HepG2 (cell line): ENCODE measurements around the gene RIIAD1. TPM values are rescaled to one million over a fixed set of nuclear protein-coding genes. Genes with fewer than 3 reads are reported as not detected.

Source experiments
- EED ChIP-seq: sonication (generic); formaldehyde crosslinking; IDR thresholded peaks from 2 replicates; pipeline ENCODE4 v1.5.0; 2020; ENCODE audit warnings: mild to moderate bottlenecking, missing genetic modification reagents
- HDAC6 ChIP-seq: fragments of 200-600 bp; sonication (generic); IDR thresholded peaks from 2 replicates; pipeline ENCODE4 v1.7.0; 2017; ENCODE audit warnings: mild to moderate bottlenecking, antibody characterized with exemption, low read length, low read depth
- HNF4A ChIP-seq: sonication (generic); formaldehyde crosslinking; IDR thresholded peaks from 2 replicates; pipeline ENCODE4 v1.4.0; 2020; ENCODE audit warnings: missing genetic modification reagents
- ISL2 ChIP-seq: sonication (generic); formaldehyde crosslinking; IDR thresholded peaks from 2 replicates; pipeline ENCODE4 v1.5.0; 2020; ENCODE audit warnings: missing genetic modification reagents
- MYC ChIP-seq: sonication (generic); formaldehyde crosslinking; IDR thresholded peaks from 2 replicates; pipeline ENCODE4 v1.9.0; 2021; ENCODE audit warnings: missing genetic modification reagents, borderline replicate concordance
- NFYB ChIP-seq: sonication (generic); formaldehyde crosslinking; IDR thresholded peaks from 2 replicates; pipeline ENCODE4 v1.4.0; 2020; ENCODE audit warnings: missing genetic modification reagents
- PAF1 ChIP-seq: IDR thresholded peaks from 2 replicates; pipeline ENCODE4 v1.6.1; 2016; ENCODE audit warnings: missing genetic modification reagents, missing compliant biosample characterization
- PPARG ChIP-seq: conservative IDR thresholded peaks from 2 replicates; pipeline ENCODE4 v1.6.1; 2016; ENCODE audit warnings: missing biosample characterization, missing genetic modification reagents
- ZNF451 ChIP-seq: sonication (generic); formaldehyde crosslinking; IDR thresholded peaks from 2 replicates; pipeline ENCODE4 v1.5.0; 2020; ENCODE audit warnings: mild to moderate bottlenecking, missing genetic modification reagents
- ZNF792 ChIP-seq: IDR thresholded peaks from 2 replicates; pipeline ENCODE4 v1.6.1; 2016
- ZZZ3 ChIP-seq: sonication (generic); formaldehyde crosslinking; IDR thresholded peaks from 2 replicates; pipeline ENCODE4 v1.4.0; 2020; ENCODE audit warnings: missing genetic modification reagents, mild to moderate bottlenecking, borderline replicate concordance
- polyA plus RNA-seq, 8 experiments: library from polyadenylated mRNA; depleted of rRNA in 3 of 8; stranded (reverse) in 7 of 8; unstranded in 1 of 8; fragments of >200 nt; fragmentation: Illumina TruSeq in 4 of 8; extraction: Trizol in 4 of 8; gene quantifications; 2 replicates each; pipeline versions ENCODE4 v1.2.1 to v1.2.3, GENCODE V29; 2011 to 2016; ENCODE audit warnings: low read depth in 4 of 8, missing spikeins in 1 of 8, mixed read lengths in 1 of 8; ENCODE audit not compliant: insufficient read depth in 1 of 8
- total RNA-seq, 5 experiments: library from RNA; depleted of rRNA; stranded (reverse); fragments of >200 nt; fragmentation: Illumina TruSeq; extraction: Trizol; gene quantifications; 2 replicates each; pipeline ENCODE4 v1.2.3, GENCODE V29; 2016; ENCODE audit warnings: low read depth in 1 of 5
- TF ChIP-seq, protein P1 (sequence below): sonication (generic); formaldehyde crosslinking; IDR thresholded peaks from 2 replicates; pipeline ENCODE4 v1.5.1; 2020; ENCODE audit warnings: missing genetic modification reagents, mild to moderate bottlenecking, borderline replicate concordance
- TF ChIP-seq, protein P2 (sequence below): sonication (generic); formaldehyde crosslinking; IDR thresholded peaks from one replicate; pipeline ENCODE4 v1.5.1; 2020; ENCODE audit warnings: mild to moderate bottlenecking, missing genetic modification reagents; ENCODE audit errors: not compliant biosample characterization
- TF ChIP-seq, protein P3 (sequence below): IDR thresholded peaks from 2 replicates; pipeline ENCODE4 v1.6.1; 2016; ENCODE audit warnings: missing compliant biosample characterization, missing genetic modification reagents, borderline replicate concordance
- TF ChIP-seq, protein P4 (sequence below): sonication (generic); formaldehyde crosslinking; IDR thresholded peaks from 2 replicates; pipeline ENCODE4 v1.4.0; 2020; ENCODE audit warnings: missing genetic modification reagents

RIIAD1 gene
- total and polyA plus RNA-seq, 2 of the 13 experiments (the other 11 are each of a cell fraction or from before 2014, with no cell fraction given): not detected

DNA sequence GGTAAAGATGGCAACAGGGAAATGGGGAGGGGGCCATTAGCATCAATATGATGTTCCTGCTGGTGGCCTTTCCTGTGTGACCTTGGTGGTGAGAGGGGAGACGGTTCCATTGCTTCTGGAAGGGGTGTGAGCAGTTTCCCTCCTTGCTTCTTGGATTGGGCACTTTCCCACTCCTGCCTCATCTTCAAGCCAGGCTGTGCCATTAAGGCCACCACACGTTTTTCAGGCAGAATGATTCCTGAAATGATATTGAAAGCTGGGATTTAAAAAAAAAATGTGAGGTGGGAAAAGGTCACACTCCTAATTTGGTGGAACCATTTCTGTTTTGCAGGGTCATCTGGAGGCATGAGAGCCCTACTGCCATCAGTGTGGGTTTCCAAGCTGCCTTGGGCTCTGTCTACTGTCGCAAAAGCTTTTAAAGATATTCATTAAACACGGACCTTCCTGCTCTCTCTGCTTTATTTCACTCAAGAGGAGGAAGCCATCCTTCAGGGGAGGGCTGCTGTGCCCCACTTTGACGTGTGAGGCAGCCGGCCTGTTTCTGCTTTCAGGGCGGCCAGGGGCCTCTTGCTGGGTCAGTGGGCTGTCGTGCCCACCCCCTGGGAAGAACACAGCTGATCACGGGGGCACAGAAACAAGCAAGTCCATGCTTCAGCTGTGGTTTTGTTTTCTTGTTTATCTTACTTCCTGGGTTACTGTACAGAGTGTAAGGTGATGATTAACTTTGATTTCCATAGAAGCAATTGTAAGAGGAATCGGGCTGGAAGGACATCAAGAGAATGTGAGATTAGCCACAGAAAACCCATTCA, 8.0 kb downstream of the RIIAD1 start (continued):
- TF ChIP-seq, protein P1, sequence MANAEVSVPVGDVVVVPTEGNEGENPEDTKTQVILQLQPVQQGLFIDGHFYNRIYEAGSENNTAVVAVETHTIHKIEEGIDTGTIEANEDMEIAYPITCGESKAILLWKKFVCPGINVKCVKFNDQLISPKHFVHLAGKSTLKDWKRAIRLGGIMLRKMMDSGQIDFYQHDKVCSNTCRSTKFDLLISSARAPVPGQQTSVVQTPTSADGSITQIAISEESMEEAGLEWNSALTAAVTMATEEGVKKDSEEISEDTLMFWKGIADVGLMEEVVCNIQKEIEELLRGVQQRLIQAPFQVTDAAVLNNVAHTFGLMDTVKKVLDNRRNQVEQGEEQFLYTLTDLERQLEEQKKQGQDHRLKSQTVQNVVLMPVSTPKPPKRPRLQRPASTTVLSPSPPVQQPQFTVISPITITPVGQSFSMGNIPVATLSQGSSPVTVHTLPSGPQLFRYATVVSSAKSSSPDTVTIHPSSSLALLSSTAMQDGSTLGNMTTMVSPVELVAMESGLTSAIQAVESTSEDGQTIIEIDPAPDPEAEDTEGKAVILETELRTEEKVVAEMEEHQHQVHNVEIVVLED (CRISPR knock-in tag): no peak
- TF ChIP-seq HNF4A (no peak), PAF1 (CRISPR knock-in tag) (no peak), NFYB (CRISPR knock-in tag) (no peak), ZNF451 (CRISPR knock-in tag) (no peak), ZZZ3 (no peak), MYC (CRISPR knock-in tag) (no peak), ISL2 (CRISPR knock-in tag) (no peak), ZNF792 (CRISPR knock-in tag) (no peak), PPARG (CRISPR knock-in tag) (no peak), HDAC6 (no peak), EED (CRISPR knock-in tag) (no peak)
- TF ChIP-seq, protein P2, sequence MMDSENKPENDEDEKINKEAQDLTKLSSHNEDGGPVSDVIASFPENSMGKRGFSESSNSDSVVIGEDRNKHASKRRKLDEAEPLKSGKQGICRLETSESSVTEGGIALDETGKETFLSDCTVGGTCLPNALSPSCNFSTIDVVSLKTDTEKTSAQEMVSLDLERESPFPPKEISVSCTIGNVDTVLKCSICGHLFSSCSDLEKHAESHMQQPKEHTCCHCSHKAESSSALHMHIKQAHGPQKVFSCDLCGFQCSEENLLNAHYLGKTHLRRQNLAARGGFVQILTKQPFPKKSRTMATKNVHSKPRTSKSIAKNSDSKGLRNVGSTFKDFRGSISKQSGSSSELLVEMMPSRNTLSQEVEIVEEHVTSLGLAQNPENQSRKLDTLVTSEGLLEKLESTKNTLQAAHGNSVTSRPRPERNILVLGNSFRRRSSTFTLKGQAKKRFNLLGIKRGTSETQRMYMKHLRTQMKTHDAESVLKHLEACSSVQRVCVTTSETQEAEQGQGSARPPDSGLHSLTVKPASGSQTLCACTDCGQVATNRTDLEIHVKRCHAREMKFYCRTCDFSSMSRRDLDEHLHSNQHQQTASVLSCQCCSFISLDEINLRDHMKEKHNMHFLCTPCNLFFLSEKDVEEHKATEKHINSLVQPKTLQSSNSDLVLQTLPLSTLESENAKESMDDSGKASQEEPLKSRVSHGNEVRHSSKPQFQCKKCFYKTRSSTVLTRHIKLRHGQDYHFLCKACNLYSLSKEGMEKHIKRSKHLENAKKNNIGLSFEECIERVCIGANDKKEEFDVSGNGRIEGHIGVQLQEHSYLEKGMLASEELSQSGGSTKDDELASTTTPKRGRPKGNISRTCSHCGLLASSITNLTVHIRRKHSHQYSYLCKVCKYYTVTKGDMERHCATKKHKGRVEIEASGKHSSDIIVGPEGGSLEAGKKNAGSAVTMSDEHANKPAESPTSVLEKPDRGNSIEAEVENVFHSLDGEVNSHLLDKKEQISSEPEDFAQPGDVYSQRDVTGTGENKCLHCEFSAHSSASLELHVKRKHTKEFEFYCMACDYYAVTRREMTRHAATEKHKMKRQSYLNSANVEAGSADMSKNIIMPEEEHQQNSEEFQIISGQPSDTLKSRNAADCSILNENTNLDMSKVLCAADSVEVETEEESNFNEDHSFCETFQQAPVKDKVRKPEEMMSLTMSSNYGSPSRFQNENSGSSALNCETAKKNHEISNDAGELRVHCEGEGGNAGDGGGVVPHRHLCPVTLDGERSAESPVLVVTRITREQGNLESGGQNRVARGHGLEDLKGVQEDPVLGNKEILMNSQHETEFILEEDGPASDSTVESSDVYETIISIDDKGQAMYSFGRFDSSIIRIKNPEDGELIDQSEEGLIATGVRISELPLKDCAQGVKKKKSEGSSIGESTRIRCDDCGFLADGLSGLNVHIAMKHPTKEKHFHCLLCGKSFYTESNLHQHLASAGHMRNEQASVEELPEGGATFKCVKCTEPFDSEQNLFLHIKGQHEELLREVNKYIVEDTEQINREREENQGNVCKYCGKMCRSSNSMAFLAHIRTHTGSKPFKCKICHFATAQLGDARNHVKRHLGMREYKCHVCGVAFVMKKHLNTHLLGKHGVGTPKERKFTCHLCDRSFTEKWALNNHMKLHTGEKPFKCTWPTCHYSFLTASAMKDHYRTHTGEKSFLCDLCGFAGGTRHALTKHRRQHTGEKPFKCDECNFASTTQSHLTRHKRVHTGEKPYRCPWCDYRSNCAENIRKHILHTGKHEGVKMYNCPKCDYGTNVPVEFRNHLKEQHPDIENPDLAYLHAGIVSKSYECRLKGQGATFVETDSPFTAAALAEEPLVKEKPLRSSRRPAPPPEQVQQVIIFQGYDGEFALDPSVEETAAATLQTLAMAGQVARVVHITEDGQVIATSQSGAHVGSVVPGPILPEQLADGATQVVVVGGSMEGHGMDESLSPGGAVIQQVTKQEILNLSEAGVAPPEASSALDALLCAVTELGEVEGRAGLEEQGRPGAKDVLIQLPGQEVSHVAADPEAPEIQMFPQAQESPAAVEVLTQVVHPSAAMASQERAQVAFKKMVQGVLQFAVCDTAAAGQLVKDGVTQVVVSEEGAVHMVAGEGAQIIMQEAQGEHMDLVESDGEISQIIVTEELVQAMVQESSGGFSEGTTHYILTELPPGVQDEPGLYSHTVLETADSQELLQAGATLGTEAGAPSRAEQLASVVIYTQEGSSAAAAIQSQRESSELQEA (CRISPR knock-in tag): no peak
- TF ChIP-seq, protein P3, sequence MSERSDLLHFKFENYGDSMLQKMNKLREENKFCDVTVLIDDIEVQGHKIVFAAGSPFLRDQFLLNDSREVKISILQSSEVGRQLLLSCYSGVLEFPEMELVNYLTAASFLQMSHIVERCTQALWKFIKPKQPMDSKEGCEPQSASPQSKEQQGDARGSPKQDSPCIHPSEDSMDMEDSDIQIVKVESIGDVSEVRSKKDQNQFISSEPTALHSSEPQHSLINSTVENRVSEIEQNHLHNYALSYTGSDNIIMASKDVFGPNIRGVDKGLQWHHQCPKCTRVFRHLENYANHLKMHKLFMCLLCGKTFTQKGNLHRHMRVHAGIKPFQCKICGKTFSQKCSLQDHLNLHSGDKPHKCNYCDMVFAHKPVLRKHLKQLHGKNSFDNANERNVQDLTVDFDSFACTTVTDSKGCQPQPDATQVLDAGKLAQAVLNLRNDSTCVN (CRISPR knock-in tag): no peak
- TF ChIP-seq, protein P4, sequence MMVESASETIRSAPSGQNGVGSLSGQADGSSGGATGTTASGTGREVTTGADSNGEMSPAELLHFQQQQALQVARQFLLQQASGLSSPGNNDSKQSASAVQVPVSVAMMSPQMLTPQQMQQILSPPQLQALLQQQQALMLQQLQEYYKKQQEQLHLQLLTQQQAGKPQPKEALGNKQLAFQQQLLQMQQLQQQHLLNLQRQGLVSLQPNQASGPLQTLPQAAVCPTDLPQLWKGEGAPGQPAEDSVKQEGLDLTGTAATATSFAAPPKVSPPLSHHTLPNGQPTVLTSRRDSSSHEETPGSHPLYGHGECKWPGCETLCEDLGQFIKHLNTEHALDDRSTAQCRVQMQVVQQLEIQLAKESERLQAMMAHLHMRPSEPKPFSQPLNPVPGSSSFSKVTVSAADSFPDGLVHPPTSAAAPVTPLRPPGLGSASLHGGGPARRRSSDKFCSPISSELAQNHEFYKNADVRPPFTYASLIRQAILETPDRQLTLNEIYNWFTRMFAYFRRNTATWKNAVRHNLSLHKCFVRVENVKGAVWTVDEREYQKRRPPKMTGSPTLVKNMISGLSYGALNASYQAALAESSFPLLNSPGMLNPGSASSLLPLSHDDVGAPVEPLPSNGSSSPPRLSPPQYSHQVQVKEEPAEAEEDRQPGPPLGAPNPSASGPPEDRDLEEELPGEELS (CRISPR knock-in tag): peak; percentile 82
